PC-9 (cell line): Measurements from ENCODE around the gene ROR2.

Source experiments
- CTCF ChIP-seq: fragments of 200-600 bp; sonication (generic); conservative IDR thresholded peaks from 2 replicates; pipeline ENCODE4 v1.6.1; 2017; ENCODE audit warnings: mixed run types, antibody characterized with exemption, mild to moderate bottlenecking, moderate library complexity
- EZH2 ChIP-seq: fragments of 200-600 bp; sonication (generic); IDR thresholded peaks from 2 replicates; pipeline ENCODE4 v1.8.0; 2017; ENCODE audit warnings: antibody characterized with exemption, low read depth

DNA sequence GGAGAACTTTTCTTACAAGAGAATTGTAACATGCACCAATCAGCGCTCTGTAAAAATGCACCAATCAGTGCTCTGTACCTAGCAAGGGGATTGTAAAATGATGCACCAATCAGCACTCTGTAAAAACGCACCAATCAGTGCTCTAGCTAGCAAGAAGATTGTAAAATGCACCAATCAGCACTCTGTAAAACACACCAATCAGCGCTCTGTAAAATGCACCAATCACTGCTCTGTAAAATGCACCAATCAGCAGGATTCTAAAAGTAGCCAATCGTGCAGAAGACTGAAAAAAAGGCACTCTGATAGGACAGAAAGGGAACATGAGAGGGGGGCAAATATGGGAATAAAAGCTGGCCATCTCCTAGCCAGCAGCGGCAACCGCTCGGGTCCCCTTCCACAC, 233.2 kb downstream of the ROR2 start:
- TF ChIP-seq CTCF (no peak), EZH2 (no peak)
